ENCODE measurements around the gene CMTR1.

CMTR1 gene

GRCh38 chr6:37530297-37530696 lies 97.3 kb downstream of the CMTR1 start:
- peaks cover 3% of the 10 kb centered on the region for H3K4me1 Mint-ChIP-seq (ENCODE audit: low read depth)
- H3K27ac Mint-ChIP-seq = no peak overlapping the region
- no peaks in the 10 kb centered on the region for H3K9me3 Mint-ChIP-seq
- no peak overlapping the region for H3K4me3 Mint-ChIP-seq
- H3K36me3 Mint-ChIP-seq (ENCODE audit: low read depth) = no peaks in the 10 kb centered on the region
- H3K27me3 Mint-ChIP-seq (ENCODE audit: low read depth) = peaks cover 59% of the 10 kb centered on the region

- H3K9me3 Mint-ChIP-seq = no peaks in the 10 kb centered on the region
These were observed 98.0 kb downstream of the CMTR1 start for GRCh38 chr6:37531026-37531425.

More at GRCh38 chr6:37531026-37531425, 98.0 kb downstream of the CMTR1 start:
- no peak overlapping the region for H3K27ac Mint-ChIP-seq
- no peaks in the 10 kb centered on the region for H3K36me3 Mint-ChIP-seq (ENCODE audit: low read depth)
- H3K27me3 Mint-ChIP-seq (ENCODE audit: low read depth) = peaks cover 66% of the 10 kb centered on the region
- H3K4me3 Mint-ChIP-seq = no peak overlapping the region
- peaks cover 4% of the 10 kb centered on the region for H3K4me1 Mint-ChIP-seq (ENCODE audit: low read depth)

Measured in T-helper 1 cell treated with Interleukin-12 subunit alpha and Interleukin-12 subunit beta and Interleukin-4 antibody, amounts not matched to agents 30 μg/mL and 1 μg/mL, for 36 hours (primary cell).